K562 (cell line): ENCODE results near the gene HNRNPA2B1. TPM values are rescaled to one million over a fixed set of nuclear protein-coding genes. Genes with fewer than 3 reads are reported as not detected.
A peak's percentile ranks its signal among the peaks of the same experiment; 100 is the strongest.

ENCODE experiments used
- CHD4 ChIP-seq: fragments of 200-600 bp; sonication (generic); IDR thresholded peaks from 3 replicates; pipeline ENCODE4 v1.6.1; 2012; ENCODE audit warnings: low read depth, mild to moderate bottlenecking, mixed read lengths, low read length, inconsistent platforms; ENCODE audit not compliant: insufficient read depth, insufficient replicate concordance, poor library complexity, severe bottlenecking
- ETS2 ChIP-seq: IDR thresholded peaks from 2 replicates; pipeline ENCODE4 v1.6.1; 2016; ENCODE audit warnings: borderline replicate concordance, missing genetic modification characterization, mild to moderate bottlenecking, moderate library complexity, missing compliant biosample characterization; ENCODE audit not compliant: poor library complexity, severe bottlenecking
- GATAD2B ChIP-seq: fragments of 450-650 bp; IDR thresholded peaks from 2 replicates; pipeline ENCODE4 v1.6.1; 2017; ENCODE audit warnings: mild to moderate bottlenecking, borderline replicate concordance
- KDM4B ChIP-seq, 2 experiments: fragments of 450-650 bp in 1 of 2; sonication (generic) in 1 of 2; IDR thresholded peaks; 2 replicates each; pipeline ENCODE4 v1.6.1; 2016 to 2017; ENCODE audit warnings: borderline replicate concordance in 2 of 2, antibody characterized with exemption in 1 of 2, low read depth in 1 of 2, mild to moderate bottlenecking in 1 of 2
- MIER1 ChIP-seq: fragments of 450-650 bp; IDR thresholded peaks from 2 replicates; pipeline ENCODE4 v1.6.1; 2016; ENCODE audit warnings: antibody characterized with exemption, mild to moderate bottlenecking, low read depth
- RBBP5 ChIP-seq: fragments of 200-600 bp; sonication (generic); IDR thresholded peaks from 2 replicates; pipeline ENCODE4 v1.6.1; 2012; ENCODE audit warnings: borderline replicate concordance, mild to moderate bottlenecking, low read length, control low read depth, inconsistent platforms; ENCODE audit not compliant: insufficient read depth, poor library complexity, severe bottlenecking
- RFX5 ChIP-seq: IDR thresholded peaks from 2 replicates; pipeline ENCODE4 v1.6.1; 2011; ENCODE audit warnings: low read depth, mild to moderate bottlenecking, improper control_type of control experiment, low read length
- SAFB2 ChIP-seq: fragments of 200-400 bp; formaldehyde crosslinking; IDR thresholded peaks from 2 replicates; pipeline ENCODE4 v1.6.1; 2018; ENCODE audit warnings: borderline replicate concordance, low read length, low read depth, moderate library complexity; ENCODE audit not compliant: severe bottlenecking
- SLC30A9 ChIP-seq: fragments of 250-450 bp; sonication (Bioruptor Pico); IDR thresholded peaks from 2 replicates; pipeline ENCODE4 v1.8.0; 2022; ENCODE audit warnings: mild to moderate bottlenecking, moderate library complexity
- SMARCA4 ChIP-seq: fragments of 450-650 bp; IDR thresholded peaks from 2 replicates; pipeline ENCODE4 v1.6.1; 2016
- SMARCB1 ChIP-seq: IDR thresholded peaks from 2 replicates; pipeline ENCODE4 v1.6.1; 2011; ENCODE audit warnings: improper control_type of control experiment, low read depth; ENCODE audit not compliant: insufficient read length
- SMC3 ChIP-seq: conservative IDR thresholded peaks from 2 replicates; pipeline ENCODE4 v1.6.1; 2011; ENCODE audit warnings: low read depth, low read length, improper control_type of control experiment; ENCODE audit not compliant: insufficient read depth
- SRF ChIP-seq, 2 experiments: fragments of 250-450, 450-650 bp in 1 of 2; sonication (Bioruptor Pico) in 1 of 2; sonication (generic) in 1 of 2; formaldehyde crosslinking; IDR thresholded peaks; 2 replicates each; pipeline versions ENCODE4 v1.5.0 to v1.5.1; 2020 to 2022; ENCODE audit warnings: mild to moderate bottlenecking in 1 of 2, missing genetic modification reagents in 1 of 2
- ZNF143 ChIP-seq: sonication (generic); formaldehyde crosslinking; IDR thresholded peaks from 2 replicates; pipeline ENCODE4 v1.9.0; 2022; ENCODE audit warnings: mild to moderate bottlenecking, missing genetic modification reagents
- ZNF3 ChIP-seq: fragments of 250-450 bp; sonication (Bioruptor Pico); IDR thresholded peaks from 2 replicates; pipeline ENCODE4 v1.5.0; 2021; ENCODE audit warnings: mild to moderate bottlenecking, moderate library complexity
- polyA plus RNA-seq, 8 experiments: library from polyadenylated mRNA; depleted of rRNA in 4 of 8; stranded (reverse) in 5 of 8; unstranded in 3 of 8; fragments of >200 nt; fragmentation: Nextera tagmentation in 2 of 8; fragmentation: Illumina TruSeq in 1 of 8; extraction: Ambion mirVana in 2 of 8; extraction: Trizol in 1 of 8; gene quantifications; 2 replicates each; pipeline versions ENCODE4 v1.2.1 to v1.2.3, GENCODE V29; 2011 to 2014; ENCODE audit warnings: inconsistent platforms in 1 of 8, missing spikeins in 1 of 8
- total RNA-seq, 7 experiments: library from RNA; depleted of rRNA in 6 of 7; stranded (reverse); fragments of >200 nt in 6 of 7; fragmentation: Illumina TruSeq in 2 of 7; extraction: Trizol in 2 of 7; gene quantifications; 2 replicates each; pipeline versions ENCODE4 v1.2.1 to v1.2.3, GENCODE V29; 2011 to 2021; ENCODE audit warnings: low replicate concordance in 1 of 7
- TF ChIP-seq, protein P1 (sequence below): fragments of 450-650 bp; IDR thresholded peaks from 2 replicates; pipeline ENCODE4 v1.7.1; 2018; ENCODE audit warnings: mild to moderate bottlenecking, low read depth; ENCODE audit not compliant: partially characterized antibody
- TF ChIP-seq, protein P2 (sequence below): fragments of 450-650 bp; formaldehyde crosslinking; IDR thresholded peaks from 2 replicates; pipeline ENCODE4 v1.4.0; 2022; ENCODE audit warnings: missing genetic modification characterization
- TF ChIP-seq, protein P3 (sequence below): sonication (generic); formaldehyde crosslinking; IDR thresholded peaks from 2 replicates; pipeline ENCODE4 v1.9.0; 2022; ENCODE audit warnings: mild to moderate bottlenecking, missing genetic modification reagents

HNRNPA2B1 gene
- total and polyA plus RNA-seq, 9 of the 15 experiments (the other 6 are each of a cell fraction or from before 2014, with no cell fraction given), result 630 to 1,989 (median 865) TPM

DNA sequence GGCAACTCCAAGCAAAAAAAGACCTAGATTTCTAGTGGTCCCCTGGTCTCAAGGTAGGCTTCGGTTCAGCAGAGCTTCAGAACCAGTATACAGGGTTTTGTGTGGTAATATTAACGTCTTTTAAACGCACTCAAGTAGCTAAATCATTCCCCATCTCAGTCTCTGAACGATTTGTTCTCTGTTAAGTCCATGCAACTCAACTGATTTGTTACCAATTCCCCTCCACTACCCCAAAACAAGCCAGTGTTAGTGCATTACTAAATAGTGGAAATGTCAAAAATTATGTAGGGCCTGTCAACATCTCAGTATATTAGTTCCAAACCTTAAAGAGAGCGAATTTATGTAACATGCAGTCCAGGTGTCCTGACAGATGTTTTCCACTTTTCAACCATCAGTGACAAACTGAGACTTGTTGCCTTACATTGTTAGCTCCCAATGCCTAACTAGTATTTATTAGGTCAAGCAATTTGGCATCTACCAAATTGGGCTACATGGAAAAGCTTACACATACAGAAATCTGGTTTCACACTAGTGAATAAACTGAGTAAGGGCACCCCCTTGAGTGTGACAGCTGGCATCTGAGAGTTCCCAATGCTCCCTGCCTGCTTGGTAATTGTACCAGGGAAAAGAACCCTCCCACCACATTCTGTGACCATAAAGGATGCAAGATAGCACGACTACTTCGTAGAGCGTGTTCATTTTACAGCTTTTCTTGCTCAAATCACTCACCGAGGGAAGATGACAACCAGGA, 12.2 kb downstream of the HNRNPA2B1 start (continued):
- no peak for TF ChIP-seq SRF (CRISPR knock-in tag; IDR thresholded peaks at IDR 0.05)
- TF ChIP-seq ETS2 (tag), result no peak
- TF ChIP-seq GATAD2B, result no peak
- TF ChIP-seq MIER1, result no peak
- no peak for TF ChIP-seq RBBP5
- no peak for TF ChIP-seq RFX5
- TF ChIP-seq SLC30A9 (CRISPR knock-in tag), result no peak
- TF ChIP-seq SAFB2, result no peak
- no peak for TF ChIP-seq CHD4
- TF ChIP-seq, protein P1, sequence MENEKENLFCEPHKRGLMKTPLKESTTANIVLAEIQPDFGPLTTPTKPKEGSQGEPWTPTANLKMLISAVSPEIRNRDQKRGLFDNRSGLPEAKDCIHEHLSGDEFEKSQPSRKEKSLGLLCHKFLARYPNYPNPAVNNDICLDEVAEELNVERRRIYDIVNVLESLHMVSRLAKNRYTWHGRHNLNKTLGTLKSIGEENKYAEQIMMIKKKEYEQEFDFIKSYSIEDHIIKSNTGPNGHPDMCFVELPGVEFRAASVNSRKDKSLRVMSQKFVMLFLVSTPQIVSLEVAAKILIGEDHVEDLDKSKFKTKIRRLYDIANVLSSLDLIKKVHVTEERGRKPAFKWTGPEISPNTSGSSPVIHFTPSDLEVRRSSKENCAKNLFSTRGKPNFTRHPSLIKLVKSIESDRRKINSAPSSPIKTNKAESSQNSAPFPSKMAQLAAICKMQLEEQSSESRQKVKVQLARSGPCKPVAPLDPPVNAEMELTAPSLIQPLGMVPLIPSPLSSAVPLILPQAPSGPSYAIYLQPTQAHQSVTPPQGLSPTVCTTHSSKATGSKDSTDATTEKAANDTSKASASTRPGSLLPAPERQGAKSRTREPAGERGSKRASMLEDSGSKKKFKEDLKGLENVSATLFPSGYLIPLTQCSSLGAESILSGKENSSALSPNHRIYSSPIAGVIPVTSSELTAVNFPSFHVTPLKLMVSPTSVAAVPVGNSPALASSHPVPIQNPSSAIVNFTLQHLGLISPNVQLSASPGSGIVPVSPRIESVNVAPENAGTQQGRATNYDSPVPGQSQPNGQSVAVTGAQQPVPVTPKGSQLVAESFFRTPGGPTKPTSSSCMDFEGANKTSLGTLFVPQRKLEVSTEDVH, result peak; percentile 80
- TF ChIP-seq SMC3, result no peak
- TF ChIP-seq ZNF3, result no peak
- no peak for TF ChIP-seq SMARCA4
- no peak for TF ChIP-seq SMARCB1
- TF ChIP-seq, protein P2, sequence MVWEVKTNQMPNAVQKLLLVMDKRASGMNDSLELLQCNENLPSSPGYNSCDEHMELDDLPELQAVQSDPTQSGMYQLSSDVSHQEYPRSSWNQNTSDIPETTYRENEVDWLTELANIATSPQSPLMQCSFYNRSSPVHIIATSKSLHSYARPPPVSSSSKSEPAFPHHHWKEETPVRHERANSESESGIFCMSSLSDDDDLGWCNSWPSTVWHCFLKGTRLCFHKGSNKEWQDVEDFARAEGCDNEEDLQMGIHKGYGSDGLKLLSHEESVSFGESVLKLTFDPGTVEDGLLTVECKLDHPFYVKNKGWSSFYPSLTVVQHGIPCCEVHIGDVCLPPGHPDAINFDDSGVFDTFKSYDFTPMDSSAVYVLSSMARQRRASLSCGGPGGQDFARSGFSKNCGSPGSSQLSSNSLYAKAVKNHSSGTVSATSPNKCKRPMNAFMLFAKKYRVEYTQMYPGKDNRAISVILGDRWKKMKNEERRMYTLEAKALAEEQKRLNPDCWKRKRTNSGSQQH (CRISPR knock-in tag), result peak; percentile 85
- no peak for TF ChIP-seq ZNF143 (CRISPR knock-in tag)
- TF ChIP-seq KDM4B (IDR thresholded peaks at IDR 0.05; ENCODE audit: borderline replicate concordance in 2 of 2, low read depth in 1 of 2), result no peak
- TF ChIP-seq, protein P3, sequence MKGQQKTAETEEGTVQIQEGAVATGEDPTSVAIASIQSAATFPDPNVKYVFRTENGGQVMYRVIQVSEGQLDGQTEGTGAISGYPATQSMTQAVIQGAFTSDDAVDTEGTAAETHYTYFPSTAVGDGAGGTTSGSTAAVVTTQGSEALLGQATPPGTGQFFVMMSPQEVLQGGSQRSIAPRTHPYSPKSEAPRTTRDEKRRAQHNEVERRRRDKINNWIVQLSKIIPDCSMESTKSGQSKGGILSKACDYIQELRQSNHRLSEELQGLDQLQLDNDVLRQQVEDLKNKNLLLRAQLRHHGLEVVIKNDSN (CRISPR knock-in tag), result no peak
